IMR-90 (cell line): ENCODE data around the gene PPP1R14C. TPM values are rescaled to one million over a fixed set of nuclear protein-coding genes. Genes with fewer than 3 reads are reported as not detected.

Experiments
- ATAC-seq: fragments of 200-7000 bp; cut with Tn5 transposase; 2 replicates; pipeline ENCODE4 v1.9.1; 2020; ENCODE audit warnings: low read depth, mild to moderate bottlenecking, moderate library complexity
- BruUV-seq: library from RNA; stranded (reverse); fragments of 400-500 nt; replicated peaks from 2 replicates; lab custom pipeline; 2021; lab: Mats Ljungman, UMichigan
- CTCF ChIA-PET: fragments of 300-600 bp; formaldehyde crosslinking; extraction: SDS; loops from one replicate; lab custom pipeline; 2021; ENCODE audit warnings: antibody characterized with exemption; lab: Yijun Ruan, JAX
- POLR2A ChIA-PET: fragments of 300-600 bp; sonication (Branson Sonifier 250); formaldehyde crosslinking; loops from one replicate; lab custom pipeline; 2022; ENCODE audit warnings: antibody characterized with exemption; ENCODE audit not compliant: unreplicated experiment; lab: Charles Lee
- DNase-seq: peaks from one replicate; pipeline ENCODE4 v3.0.0; 2013
- H2AFZ ChIP-seq: replicated peaks from 2 replicates; pipeline ENCODE3; 2013; ENCODE audit warnings: low read length, mild to moderate bottlenecking; ENCODE audit not compliant: poor library complexity
- H2AK5ac ChIP-seq: 2 replicates; pipeline ENCODE4 v1.6.1; 2013; ENCODE audit warnings: low read depth, low read length, inconsistent platforms
- H2AK9ac ChIP-seq: replicated peaks from 2 replicates; pipeline ENCODE3; 2013; ENCODE audit warnings: mild to moderate bottlenecking, low read depth, low read length, moderate library complexity; ENCODE audit not compliant: poor library complexity
- H2BK120ac ChIP-seq: 2 replicates; pipeline ENCODE4 v1.6.1; 2013; ENCODE audit warnings: low read depth, low read length, inconsistent platforms
- H2BK15ac ChIP-seq: 3 replicates; pipeline ENCODE4 v1.6.1; 2013; ENCODE audit warnings: low read depth, low read length, inconsistent platforms
- H2BK20ac ChIP-seq: 2 replicates; pipeline ENCODE4 v1.6.1; 2013; ENCODE audit warnings: low read depth, mild to moderate bottlenecking, inconsistent platforms, low read length, moderate library complexity
- H2BK5ac ChIP-seq: 2 replicates; pipeline ENCODE4 v1.6.1; 2013; ENCODE audit warnings: mild to moderate bottlenecking, low read depth, low read length, inconsistent platforms; ENCODE audit not compliant: poor library complexity, severe bottlenecking
- H3K14ac ChIP-seq: replicated peaks from 2 replicates; pipeline ENCODE4 v1.6.1; 2013; ENCODE audit warnings: low read depth, low read length, inconsistent platforms
- H3K18ac ChIP-seq: 2 replicates; pipeline ENCODE4 v1.6.1; 2013; ENCODE audit warnings: low read depth, low read length, control low read depth
- H3K23ac ChIP-seq: 2 replicates; pipeline ENCODE4 v1.6.1; 2013; ENCODE audit warnings: low read depth, low read length, inconsistent platforms
- H3K27ac ChIP-seq: 2 replicates; pipeline ENCODE4 v1.5.1; 2013; ENCODE audit warnings: mild to moderate bottlenecking, control low read depth, low read length; ENCODE audit not compliant: insufficient read depth
- H3K27me3 ChIP-seq: 2 replicates; pipeline ENCODE4 v1.6.1; 2013; ENCODE audit warnings: low read length; ENCODE audit not compliant: control insufficient read depth, insufficient read depth
- H3K36me3 ChIP-seq: 2 replicates; pipeline ENCODE4 v1.6.1; 2013; ENCODE audit warnings: low read length, mixed read lengths; ENCODE audit not compliant: control insufficient read depth, insufficient read depth
- H3K4ac ChIP-seq: 2 replicates; pipeline ENCODE4 v1.6.1; 2013; ENCODE audit warnings: low read depth, low read length, inconsistent platforms
- H3K4me1 ChIP-seq: 2 replicates; pipeline ENCODE4 v1.6.1; 2013; ENCODE audit warnings: low read length, mixed read lengths; ENCODE audit not compliant: control insufficient read depth, insufficient read depth
- H3K4me2 ChIP-seq: 2 replicates; pipeline ENCODE4 v1.6.1; 2013; ENCODE audit warnings: low read depth, mild to moderate bottlenecking, control low read depth, low read length, moderate library complexity
- H3K4me3 ChIP-seq: 2 replicates; pipeline ENCODE4 v1.5.1; 2013; ENCODE audit warnings: low read depth, mild to moderate bottlenecking, control low read depth, low read length, moderate library complexity; ENCODE audit not compliant: insufficient read depth
- H3K56ac ChIP-seq: 2 replicates; pipeline ENCODE4 v1.6.1; 2013; ENCODE audit warnings: low read length, inconsistent platforms; ENCODE audit not compliant: insufficient read depth; ENCODE audit errors: extremely low read depth
- H3K79me1 ChIP-seq, 2 experiments: 2 replicates each; pipeline ENCODE4 v1.6.1; 2013; ENCODE audit warnings: low read length in 2 of 2, inconsistent platforms in 1 of 2, low read depth in 1 of 2
- H3K9ac ChIP-seq: 2 replicates; pipeline ENCODE4 v1.6.1; 2013; ENCODE audit warnings: low read depth, low read length, control low read depth
- H3K9me1 ChIP-seq: 2 replicates; pipeline ENCODE4 v1.6.1; 2013; ENCODE audit warnings: low read length, inconsistent platforms; ENCODE audit not compliant: insufficient read depth
- H3K9me3 ChIP-seq: 2 replicates; pipeline ENCODE4 v1.6.1; 2013; ENCODE audit warnings: low read length; ENCODE audit not compliant: control insufficient read depth, insufficient read depth
- H4K20me1 ChIP-seq: 2 replicates; pipeline ENCODE4 v1.6.1; 2013; ENCODE audit warnings: low read length, inconsistent platforms; ENCODE audit not compliant: insufficient read depth
- H4K5ac ChIP-seq: 2 replicates; pipeline ENCODE4 v1.6.1; 2013; ENCODE audit warnings: mild to moderate bottlenecking, low read depth, low read length, control low read depth
- H4K8ac ChIP-seq, 2 experiments: 2 replicates each; pipeline ENCODE4 v1.6.1; 2013; ENCODE audit warnings: low read depth in 2 of 2, low read length in 2 of 2, control low read depth in 1 of 2, inconsistent platforms in 1 of 2
- H4K91ac ChIP-seq: 2 replicates; pipeline ENCODE4 v1.6.1; 2013; ENCODE audit warnings: low read depth, low read length, inconsistent platforms; ENCODE audit not compliant: insufficient read depth
- BHLHE40 ChIP-seq: fragments of 150-350 bp; IDR thresholded peaks from 2 replicates; pipeline ENCODE4 v1.6.1; 2016; ENCODE audit warnings: mild to moderate bottlenecking, low read depth, low read length
- CEBPB ChIP-seq: IDR thresholded peaks from 2 replicates; pipeline ENCODE4 v1.6.1; 2012; ENCODE audit warnings: low read depth, low read length, improper control_type of control experiment
- CHD1 ChIP-seq: IDR thresholded peaks from 2 replicates; pipeline ENCODE4 v1.6.1; 2012; ENCODE audit warnings: low read depth, low read length, improper control_type of control experiment
- FOS ChIP-seq: fragments of 150-350 bp; IDR thresholded peaks from 2 replicates; pipeline ENCODE4 v1.6.1; 2016; ENCODE audit warnings: low read depth, low read length
- MAFK ChIP-seq: IDR thresholded peaks from 2 replicates; pipeline ENCODE4 v1.6.1; 2012; ENCODE audit warnings: low read depth, low read length, improper control_type of control experiment
- MXI1 ChIP-seq: IDR thresholded peaks from 2 replicates; pipeline ENCODE4 v1.6.1; 2012; ENCODE audit warnings: low read depth, mild to moderate bottlenecking, low read length, moderate library complexity, borderline replicate concordance
- NFE2L2 ChIP-seq: fragments of 150-350 bp; IDR thresholded peaks from 2 replicates; pipeline ENCODE4 v1.6.1; 2016; ENCODE audit warnings: low read depth, mild to moderate bottlenecking, low read length
- POLR2A ChIP-seq: IDR thresholded peaks from 2 replicates; pipeline ENCODE4 v1.6.1; 2012; ENCODE audit warnings: mild to moderate bottlenecking, low read depth, low read length
- RAD21 ChIP-seq: IDR thresholded peaks from 2 replicates; pipeline ENCODE4 v1.6.1; 2012; ENCODE audit warnings: low read length, improper control_type of control experiment
- RCOR1 ChIP-seq: IDR thresholded peaks from 2 replicates; pipeline ENCODE4 v1.6.1; 2012; ENCODE audit warnings: mild to moderate bottlenecking, low read length, improper control_type of control experiment; ENCODE audit not compliant: insufficient replicate concordance
- RFX5 ChIP-seq: IDR thresholded peaks from 2 replicates; pipeline ENCODE4 v1.8.0; 2012; ENCODE audit warnings: low read depth, mild to moderate bottlenecking, low read length, moderate library complexity
- SMC3 ChIP-seq: fragments of 150-350 bp; IDR thresholded peaks from 2 replicates; pipeline ENCODE4 v1.6.1; 2016; ENCODE audit warnings: low read depth, mild to moderate bottlenecking, antibody characterized with exemption, low read length, moderate library complexity
- WGBS, 2 experiments: methylation state at CpG; one replicate each; pipeline versions ENCODE4 v1.1.5 to v1.1.7; 2013; ENCODE audit warnings: missing lambda C conversion rate in 2 of 2; ENCODE audit not compliant: insufficient read length in 1 of 2; ENCODE audit errors: extremely low coverage in 2 of 2; 5-methylcytosine and 5-hydroxymethylcytosine counted together
- dilution Hi-C: fragments of 300-500 bp; cut with HindIII; formaldehyde crosslinking; loops from one replicate; pipeline ENCODE4 v1.14.3; 2018; ENCODE audit warnings: low sequenced_read_pairs; ENCODE audit not compliant: unreplicated experiment
- in situ Hi-C: fragments of 300-500 bp; cut with MboI; formaldehyde crosslinking; loops from 3 replicates; pipeline ENCODE4 v1.14.3; 2019; ENCODE audit warnings: low sequenced_read_pairs, inconsistent platforms, mixed read lengths
- intact Hi-C: fragments of 100-400 bp; cut with micrococcal nuclease; formaldehyde crosslinking; loops from 2 replicates; pipeline ENCODE4 v1.10.0; 2022
- polyA plus RNA-seq, 3 experiments: library from polyadenylated mRNA; depleted of rRNA; stranded (reverse); fragments of >200 nt; gene quantifications; 2 replicates each; pipeline ENCODE4 v1.2.3, GENCODE V29; 2012; ENCODE audit warnings: low replicate concordance in 1 of 3
- total RNA-seq: library from RNA; depleted of rRNA; stranded (reverse); fragments of >200 nt; gene quantifications from 2 replicates; pipeline ENCODE4 v1.2.3, GENCODE V29; 2012
- TF ChIP-seq, protein P1 (sequence below): conservative IDR thresholded peaks from 2 replicates; pipeline ENCODE4 v1.5.1; 2012; ENCODE audit warnings: mild to moderate bottlenecking, low read depth, low read length, improper control_type of control experiment
- TF ChIP-seq, protein P2 (sequence below): fragments of 150-350 bp; IDR thresholded peaks from 2 replicates; pipeline ENCODE4 v1.6.1; 2016; ENCODE audit warnings: low read depth, mild to moderate bottlenecking, low read length, moderate library complexity, borderline replicate concordance

The PPP1R14C gene
- total and polyA plus RNA-seq, 2 of the 4 experiments (the other 2 are of a cell fraction), result not detected

DNA sequence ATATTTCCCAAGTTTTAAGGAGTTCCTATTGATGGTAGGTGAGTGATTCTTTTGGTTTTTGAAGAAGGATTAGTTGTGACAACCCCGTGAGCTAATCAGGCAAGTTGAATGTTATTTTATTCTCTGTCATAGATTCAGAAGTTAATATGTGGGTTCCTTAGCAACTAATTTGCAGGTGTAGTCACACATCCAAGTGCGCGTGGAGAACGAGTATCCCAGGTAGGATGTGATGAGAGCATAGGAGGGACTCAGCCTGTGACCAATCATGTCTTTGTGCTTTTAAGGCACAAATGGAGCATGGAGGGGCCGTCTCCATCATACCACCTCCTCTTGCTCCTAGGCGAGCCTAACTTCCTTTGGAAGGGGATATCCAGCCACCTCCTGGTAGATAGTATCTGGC is 41.1 kb downstream of the PPP1R14C start:
- no peak for ATAC-seq
- Histone ChIP-seq H3K4me1 (no peaks in the 10 kb centered on the region), H2AFZ (peak overlapping the region; percentile 36), H3K36me3 (no peaks in the 10 kb centered on the region), H3K9me3 (no peaks in the 10 kb centered on the region), H2BK20ac (no peak overlapping the region), H3K27ac (no peak overlapping the region), H2BK120ac (no peak overlapping the region), H3K14ac (no peak overlapping the region), H2AK9ac (no peak overlapping the region), H4K20me1 (no peaks in the 10 kb centered on the region), H3K9me1 (no peaks in the 10 kb centered on the region), H2AK5ac (no peak overlapping the region), H4K5ac (no peak overlapping the region), H3K4me3 (no peak overlapping the region), H3K4ac (no peak overlapping the region), H2BK15ac (no peak overlapping the region), H3K9ac (no peak overlapping the region), H3K79me1 (no peaks in the 10 kb centered on the region), H3K23ac (no peak overlapping the region), H3K27me3 (no peaks in the 10 kb centered on the region), H3K18ac (no peak overlapping the region), H4K8ac (no peak overlapping the region), H2BK5ac (no peak overlapping the region), H3K4me2 (no peak overlapping the region), H4K91ac (no peak overlapping the region), H3K56ac (no peak overlapping the region)
- POLR2A ChIA-PET, result no interaction called here
- no CpG with 5 or more reads among the region's 6 CpGs for WGBS, 2 experiments
- CTCF ChIA-PET, result no interaction called here
- TF ChIP-seq SMC3 (no peak), CHD1 (no peak), RCOR1 (no peak), RAD21 (no peak), FOS (no peak), MAFK (no peak), MXI1 (no peak), NFE2L2 (no peak), CEBPB (no peak), BHLHE40 (no peak), POLR2A (no peak), RFX5 (no peak)
- TF ChIP-seq, protein P1, sequence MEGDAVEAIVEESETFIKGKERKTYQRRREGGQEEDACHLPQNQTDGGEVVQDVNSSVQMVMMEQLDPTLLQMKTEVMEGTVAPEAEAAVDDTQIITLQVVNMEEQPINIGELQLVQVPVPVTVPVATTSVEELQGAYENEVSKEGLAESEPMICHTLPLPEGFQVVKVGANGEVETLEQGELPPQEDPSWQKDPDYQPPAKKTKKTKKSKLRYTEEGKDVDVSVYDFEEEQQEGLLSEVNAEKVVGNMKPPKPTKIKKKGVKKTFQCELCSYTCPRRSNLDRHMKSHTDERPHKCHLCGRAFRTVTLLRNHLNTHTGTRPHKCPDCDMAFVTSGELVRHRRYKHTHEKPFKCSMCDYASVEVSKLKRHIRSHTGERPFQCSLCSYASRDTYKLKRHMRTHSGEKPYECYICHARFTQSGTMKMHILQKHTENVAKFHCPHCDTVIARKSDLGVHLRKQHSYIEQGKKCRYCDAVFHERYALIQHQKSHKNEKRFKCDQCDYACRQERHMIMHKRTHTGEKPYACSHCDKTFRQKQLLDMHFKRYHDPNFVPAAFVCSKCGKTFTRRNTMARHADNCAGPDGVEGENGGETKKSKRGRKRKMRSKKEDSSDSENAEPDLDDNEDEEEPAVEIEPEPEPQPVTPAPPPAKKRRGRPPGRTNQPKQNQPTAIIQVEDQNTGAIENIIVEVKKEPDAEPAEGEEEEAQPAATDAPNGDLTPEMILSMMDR, result no peak
- TF ChIP-seq, protein P2, sequence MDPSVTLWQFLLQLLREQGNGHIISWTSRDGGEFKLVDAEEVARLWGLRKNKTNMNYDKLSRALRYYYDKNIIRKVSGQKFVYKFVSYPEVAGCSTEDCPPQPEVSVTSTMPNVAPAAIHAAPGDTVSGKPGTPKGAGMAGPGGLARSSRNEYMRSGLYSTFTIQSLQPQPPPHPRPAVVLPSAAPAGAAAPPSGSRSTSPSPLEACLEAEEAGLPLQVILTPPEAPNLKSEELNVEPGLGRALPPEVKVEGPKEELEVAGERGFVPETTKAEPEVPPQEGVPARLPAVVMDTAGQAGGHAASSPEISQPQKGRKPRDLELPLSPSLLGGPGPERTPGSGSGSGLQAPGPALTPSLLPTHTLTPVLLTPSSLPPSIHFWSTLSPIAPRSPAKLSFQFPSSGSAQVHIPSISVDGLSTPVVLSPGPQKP, result no peak
- BruUV-seq, result no TSS peak
- DNase-seq, result no peak
- intact Hi-C loops (no loop called here), in situ Hi-C loops (no loop called here), dilution Hi-C loops (no loop called here)
